T follicular helper cell (primary cell): ENCODE data around the gene ADGRL1.
"Not testable (repeated sequence)": the region's sequence is repeated elsewhere in the genome, so short reads cannot be mapped to it uniquely, and the experiment has no call there.

Experiments used
- DNase-seq: peaks from one replicate; pipeline ENCODE4 v3.0.0-alpha.2; 2020; ENCODE audit warnings: low read depth

The ADGRL1 gene

DNA sequence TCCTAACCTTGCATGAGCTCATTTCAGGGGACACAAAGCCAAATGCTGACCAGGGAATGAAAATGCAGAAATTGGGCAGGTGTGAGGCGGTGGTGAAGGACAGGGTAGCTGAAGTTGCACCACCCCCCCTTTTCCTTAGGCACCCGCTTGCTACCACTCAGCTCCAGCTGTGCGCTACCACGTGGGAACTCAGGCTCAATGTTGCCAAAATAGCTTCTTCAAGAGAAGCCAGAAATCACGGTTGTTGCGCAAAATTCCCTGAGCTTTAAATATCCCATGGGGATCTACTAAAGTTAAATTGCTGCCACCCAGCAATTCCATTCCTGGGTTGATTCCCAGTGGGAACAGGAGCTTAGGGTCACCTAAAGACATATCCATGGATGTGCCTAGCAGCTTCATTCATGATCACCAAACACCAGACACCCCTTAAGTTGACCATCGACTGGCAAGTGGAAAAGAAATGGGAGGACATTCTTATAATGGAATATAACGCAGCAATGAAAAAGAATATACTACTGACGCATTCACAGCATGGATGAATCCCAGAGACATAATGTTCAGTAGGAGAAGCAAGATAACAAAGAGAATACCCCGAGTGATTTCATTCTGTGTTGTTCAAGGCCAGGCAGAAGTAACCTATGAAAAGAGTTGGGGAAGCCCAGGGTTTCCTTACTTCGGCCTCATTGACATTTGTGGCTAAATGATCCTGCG is 12.8 kb upstream of the ADGRL1 start:
- no peak for DNase-seq

DNA sequence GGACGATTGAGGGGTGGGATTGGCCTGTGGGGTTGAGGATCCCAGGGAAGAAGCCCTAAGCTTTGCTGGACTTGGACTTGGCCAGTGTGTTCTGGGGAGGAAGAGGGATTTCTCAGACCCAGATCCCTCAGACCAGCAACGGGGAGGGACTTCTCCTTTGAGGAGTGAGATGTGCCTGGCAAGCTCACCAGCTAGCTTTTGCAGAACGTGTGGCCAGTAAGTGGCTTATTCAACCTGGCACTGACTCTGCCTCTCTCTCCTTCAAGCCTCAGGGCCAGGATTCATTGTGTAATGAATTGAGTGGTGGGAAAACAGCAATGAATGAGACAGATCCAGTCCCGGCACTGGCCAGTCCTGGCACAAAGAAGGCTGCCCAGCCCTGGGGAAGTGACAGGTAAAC is 11.9 kb upstream of the ADGRL1 start:
- DNase-seq, result not testable (repeated sequence)

DNA sequence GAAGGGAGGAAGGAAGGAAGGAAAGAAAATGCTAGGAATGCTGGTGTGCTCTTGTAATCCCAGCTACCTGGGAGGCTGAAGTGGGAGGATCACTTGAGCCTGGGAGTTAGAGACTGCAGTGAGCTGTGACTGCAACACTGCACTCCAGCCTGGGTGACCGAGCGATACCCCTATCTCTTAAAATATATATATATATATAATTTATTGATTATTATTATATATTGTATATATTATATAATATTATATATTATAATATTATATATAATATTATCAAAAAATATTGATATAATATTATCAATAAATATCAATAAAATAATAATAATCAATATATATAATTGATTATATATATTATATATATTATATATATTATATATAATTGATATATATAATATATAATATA is 8.6 kb upstream of the ADGRL1 start:
- no peak for DNase-seq

DNA sequence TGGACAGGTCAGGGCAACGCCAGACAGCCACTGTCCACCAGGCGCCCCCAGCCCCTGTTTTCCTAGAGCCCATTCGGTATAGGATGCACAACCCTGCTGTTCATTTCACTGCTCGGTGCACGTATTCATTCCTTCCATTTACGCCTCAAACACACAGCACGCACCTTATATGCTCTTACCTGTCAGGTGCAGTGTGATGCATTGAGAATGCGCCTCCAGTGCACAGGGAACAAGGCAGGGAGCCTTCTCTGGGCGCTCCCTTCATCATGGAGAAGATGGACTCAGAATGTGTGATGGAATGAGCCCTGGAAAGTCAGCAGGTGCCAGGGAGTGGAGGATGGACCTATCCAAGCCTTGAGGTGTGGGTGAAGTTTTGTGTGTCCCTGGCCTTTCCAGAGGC is 4.2 kb upstream of the ADGRL1 start:
- DNase-seq, result not testable (repeated sequence)

DNA sequence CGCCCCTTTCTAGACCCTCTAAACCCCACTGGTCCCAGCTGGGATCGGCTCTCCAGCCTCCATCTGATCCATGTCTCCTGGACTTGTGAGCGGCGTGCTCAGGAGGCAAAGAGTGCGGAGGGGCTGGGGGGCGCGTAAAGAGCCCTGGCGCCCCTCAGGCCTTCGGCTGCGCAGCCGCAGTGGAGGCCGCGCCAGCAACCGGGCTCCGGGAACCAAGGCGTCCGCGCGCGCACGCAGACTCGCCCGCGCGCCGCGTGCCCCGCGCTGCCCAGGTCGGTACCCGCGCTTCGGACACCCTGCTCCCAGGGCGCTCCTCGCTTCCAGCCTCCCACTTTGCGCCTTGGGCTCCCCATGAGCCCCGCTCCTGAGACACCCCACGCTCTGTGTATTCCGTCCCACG is 3.4 kb upstream of the ADGRL1 start:
- DNase-seq, result not testable (repeated sequence)

DNA sequence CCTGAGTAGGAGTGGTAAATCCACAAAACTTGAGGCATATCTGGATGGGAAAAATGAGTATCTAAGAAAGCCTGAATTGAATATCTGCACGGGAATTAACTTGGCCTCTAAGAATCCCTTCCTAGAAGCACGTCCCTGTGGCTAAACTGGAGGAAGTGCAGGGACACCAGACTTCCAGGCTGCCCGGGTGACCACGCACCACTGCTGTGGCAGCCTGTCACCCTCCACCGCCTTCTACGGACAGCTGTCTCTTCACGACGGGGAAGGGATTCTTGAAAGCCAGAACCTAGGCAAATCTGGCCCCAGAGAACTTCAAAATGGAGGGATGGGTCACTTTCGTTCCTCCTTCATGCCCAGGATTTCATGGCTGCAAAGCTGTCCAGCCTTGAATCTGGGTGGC is 2.5 kb upstream of the ADGRL1 start:
- not testable (repeated sequence) for DNase-seq

DNA sequence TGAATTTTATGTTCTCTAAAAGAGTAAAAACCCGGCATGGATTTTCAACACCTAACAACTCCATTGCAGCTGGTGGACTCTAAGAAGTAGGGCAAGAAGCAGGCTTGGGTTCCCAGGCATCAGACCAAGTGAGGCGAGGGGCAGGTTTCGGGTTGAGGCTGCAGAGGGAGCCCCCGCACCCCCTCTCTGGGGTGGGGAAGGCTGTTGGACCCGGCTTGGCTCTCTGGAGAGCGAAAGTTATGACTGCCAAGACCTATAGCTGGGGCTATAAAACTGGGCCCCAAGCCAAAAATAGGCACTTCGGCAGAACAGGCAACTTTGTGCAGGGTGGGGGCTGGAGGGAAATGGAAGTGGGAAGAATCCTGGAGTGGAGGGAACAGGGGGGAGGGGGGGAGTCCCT is 1.8 kb upstream of the ADGRL1 start:
- not testable (repeated sequence) for DNase-seq

DNA sequence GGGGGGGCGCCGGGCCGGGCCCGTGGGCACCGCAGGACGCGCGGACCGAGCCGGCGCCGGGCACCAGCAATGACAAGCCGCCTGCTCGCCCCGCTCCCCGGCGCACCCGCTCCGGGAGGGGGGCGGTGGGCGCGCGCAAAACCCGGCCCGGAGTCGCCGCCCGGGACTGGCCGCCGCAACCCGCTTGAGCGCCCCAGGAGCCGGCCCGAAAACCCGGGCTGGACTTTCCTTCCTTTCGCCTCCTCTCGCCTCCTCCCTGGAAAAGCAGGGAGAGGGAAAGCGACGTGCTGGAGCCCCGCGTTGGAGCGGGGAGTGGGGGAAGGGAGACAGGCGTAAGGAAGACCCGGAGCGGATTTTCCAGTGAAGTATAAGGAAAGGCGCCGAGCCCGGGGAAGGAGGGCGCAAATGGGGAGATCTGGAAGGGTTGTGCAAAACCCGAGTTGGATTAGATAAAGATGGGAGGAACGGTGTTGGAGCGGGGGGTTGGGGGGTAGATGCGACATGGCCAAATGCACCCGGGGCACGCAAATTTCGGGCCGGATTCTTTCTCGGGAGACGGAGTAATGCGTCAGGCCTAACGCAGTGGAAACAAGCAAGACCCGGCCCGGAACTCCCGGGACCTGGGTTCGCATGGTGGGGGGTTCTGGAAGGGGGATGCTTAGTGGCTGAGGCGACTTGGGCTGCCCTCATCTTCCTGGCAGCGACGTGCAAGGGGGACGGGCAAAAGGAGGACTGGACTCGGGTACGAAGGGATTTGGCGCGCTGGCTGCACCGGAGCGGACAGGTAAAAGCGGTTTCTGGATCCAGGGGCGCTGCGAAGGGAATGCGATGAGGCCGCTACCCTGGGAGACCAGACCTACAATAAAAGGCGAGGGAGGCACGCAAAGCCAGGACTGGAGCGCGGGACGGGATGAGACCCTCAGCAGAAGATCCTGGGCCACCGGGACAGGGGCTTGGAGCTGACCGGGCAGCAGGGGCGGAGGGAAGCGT is 1.1 kb upstream of the ADGRL1 start:
- DNase-seq, result peak; percentile 82

DNA sequence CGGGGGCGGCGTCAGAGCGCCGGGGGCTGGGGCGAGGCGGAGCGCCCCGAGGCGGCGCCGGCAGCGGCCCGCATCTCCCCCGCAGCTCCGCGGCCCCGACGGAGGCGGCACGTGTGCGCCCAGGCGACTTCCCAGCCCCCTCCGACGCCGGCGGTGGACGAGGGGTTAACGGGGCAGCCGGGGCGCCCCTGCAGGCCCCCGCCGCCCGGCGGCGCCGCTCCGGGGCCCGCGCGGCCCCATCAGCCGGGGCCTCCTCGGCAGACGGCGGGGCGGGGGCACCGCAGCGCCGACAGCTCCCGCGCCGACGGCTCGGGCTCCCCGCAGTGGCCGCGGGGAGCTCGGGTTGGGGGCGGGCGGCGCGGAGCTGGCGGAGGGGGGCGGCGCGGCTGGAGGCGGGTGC is 339 bp upstream of the ADGRL1 start:
- peak; percentile 16 for DNase-seq

DNA sequence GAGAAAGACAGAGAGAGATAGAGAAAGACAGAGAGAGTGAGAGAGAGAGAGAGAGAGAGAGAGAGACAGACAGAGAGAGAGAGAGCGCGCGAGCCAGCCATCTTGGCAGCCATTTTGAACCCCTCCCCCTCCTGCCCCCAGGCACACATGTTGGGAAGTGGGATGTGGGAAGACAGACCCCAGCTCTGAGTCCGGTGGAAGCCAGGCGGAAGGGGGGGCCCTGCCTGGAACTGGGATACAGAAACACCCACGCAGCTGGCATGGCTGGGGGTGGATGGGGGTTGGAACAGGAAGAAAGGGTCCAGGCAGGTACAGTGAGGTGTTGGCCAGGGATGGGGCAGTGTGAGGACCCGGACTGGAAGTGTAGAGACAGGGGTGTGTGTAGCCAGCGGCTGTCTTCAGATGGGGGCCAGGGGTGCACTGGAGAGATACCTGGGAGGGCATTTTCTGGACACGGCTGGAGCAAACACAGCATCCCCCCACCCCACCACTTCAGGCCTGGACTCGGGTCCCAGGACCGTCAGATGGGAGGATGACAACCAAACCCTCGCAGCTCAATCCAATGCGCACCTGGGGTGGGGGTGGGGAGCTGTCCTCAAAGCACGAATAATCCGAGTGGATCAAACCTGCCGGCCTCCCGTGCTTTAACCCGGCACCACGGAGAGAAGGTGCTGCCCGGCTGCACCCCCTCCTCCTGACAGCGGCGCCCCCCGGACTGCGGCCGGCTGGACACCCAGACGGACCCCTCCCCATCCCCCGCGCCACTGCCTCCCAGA is 1.1 kb downstream of the ADGRL1 start:
- DNase-seq, result not testable (repeated sequence)

DNA sequence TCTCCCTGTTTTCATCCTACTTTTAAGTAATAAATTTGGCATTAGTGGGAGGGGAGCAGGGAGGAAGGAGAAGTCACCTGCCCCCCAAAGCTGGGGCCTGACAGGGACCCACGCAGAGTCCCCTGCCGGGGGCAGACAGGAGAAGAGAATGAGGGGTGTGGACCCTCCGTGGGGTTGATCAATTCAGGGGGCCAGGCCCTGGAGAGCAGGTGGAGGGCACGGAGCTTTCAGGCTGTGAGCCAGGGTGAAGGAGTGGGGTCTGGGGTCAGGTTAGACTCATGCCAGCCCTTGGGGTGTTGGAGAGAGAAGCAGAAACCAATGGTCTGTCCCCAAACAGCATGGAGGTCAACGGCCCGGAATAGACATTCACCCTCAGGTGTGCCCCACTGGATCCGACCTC is 1.8 kb downstream of the ADGRL1 start:
- DNase-seq, result not testable (repeated sequence)

DNA sequence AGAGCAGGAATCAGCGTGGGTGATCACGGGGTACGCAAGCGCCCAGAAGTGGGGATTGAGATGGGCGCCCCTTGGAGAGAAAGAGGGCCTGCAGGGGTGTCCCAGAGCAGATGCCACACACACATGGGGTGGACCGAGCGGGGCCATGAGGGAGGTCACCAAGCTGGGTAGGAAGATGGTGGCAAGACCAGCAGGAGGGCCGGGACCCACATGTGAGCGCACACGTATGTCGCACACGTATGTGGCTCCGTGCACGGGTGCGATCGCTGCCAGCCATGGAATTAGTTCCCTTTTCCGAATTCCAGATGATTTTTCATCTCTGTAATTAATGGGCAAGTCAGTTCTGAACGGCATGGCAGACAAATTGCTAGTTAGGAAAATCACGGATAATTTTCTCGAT is 2.2 kb downstream of the ADGRL1 start:
- DNase-seq, result not testable (repeated sequence)

DNA sequence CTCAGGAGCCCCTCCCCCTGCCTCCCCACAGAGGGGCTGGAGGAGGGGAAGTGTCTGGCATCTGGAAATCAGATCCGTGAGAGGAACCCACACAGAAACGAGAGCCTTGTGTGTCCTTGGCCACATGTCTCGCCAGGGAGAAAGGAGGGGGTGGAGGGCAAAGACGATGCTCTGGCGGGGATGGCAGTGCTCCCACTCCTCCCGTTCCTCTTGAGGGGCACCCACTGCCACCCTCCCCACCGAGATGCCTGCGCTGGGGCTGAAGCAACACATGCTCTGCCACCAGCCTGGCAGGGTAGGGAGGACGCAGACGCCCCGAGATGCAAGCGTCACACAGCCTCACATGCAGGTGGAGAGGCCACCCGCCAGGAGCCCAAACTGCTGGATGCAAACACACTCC is 2.8 kb downstream of the ADGRL1 start:
- no peak for DNase-seq

DNA sequence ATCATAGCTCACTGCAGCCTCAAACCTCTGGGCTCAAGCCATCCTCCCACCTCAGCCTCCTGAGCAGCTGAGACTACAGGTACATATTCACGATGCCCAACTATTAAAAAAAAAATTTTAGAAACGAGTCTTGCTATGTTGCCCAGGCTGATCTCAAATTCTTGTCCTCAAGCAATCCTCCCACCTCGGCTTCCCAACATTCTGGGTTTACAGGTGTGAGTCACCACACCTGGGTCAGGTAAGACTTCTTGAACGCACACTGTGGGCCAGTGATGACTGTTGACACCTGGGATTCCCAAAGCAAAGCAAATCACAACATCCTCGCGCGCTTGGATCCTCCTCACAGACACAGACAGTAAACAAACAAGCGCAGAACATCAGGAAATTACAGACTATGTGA is 4.5 kb downstream of the ADGRL1 start:
- not testable (repeated sequence) for DNase-seq

DNA sequence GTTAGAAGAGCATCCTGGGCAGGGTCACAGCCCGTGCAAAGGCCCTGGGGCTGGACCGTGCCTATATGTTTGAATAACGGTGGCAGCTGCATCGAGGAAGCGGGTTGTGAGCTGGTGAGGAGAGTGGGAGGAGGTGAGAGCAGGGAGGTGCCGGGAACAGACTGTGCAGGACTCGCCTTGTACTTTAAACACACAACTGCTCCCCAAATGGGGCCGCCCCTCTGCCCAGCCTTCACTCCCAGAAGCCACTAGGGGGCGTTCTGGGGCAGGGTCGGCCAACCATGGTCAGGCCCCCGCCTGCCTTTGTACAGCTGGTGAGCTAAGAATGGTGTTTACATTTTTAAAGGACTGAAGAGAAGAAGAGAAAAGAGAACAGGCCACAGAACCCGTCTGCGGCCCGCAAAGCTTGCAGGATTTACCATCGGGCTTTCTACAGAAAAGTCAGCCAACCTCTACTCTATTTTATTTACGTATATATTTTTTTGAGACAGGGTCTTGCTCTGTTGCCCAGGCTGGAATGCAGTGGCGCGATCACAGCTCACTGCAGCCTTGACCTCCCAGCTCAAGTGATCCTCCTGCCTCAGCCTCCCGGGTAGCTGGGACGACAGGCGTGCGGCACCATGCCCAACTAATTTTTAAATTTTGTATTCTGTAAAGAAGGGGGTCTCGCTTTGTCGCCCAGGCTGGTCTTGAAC is 5.7 kb downstream of the ADGRL1 start:
- peak; percentile 23 for DNase-seq

DNA sequence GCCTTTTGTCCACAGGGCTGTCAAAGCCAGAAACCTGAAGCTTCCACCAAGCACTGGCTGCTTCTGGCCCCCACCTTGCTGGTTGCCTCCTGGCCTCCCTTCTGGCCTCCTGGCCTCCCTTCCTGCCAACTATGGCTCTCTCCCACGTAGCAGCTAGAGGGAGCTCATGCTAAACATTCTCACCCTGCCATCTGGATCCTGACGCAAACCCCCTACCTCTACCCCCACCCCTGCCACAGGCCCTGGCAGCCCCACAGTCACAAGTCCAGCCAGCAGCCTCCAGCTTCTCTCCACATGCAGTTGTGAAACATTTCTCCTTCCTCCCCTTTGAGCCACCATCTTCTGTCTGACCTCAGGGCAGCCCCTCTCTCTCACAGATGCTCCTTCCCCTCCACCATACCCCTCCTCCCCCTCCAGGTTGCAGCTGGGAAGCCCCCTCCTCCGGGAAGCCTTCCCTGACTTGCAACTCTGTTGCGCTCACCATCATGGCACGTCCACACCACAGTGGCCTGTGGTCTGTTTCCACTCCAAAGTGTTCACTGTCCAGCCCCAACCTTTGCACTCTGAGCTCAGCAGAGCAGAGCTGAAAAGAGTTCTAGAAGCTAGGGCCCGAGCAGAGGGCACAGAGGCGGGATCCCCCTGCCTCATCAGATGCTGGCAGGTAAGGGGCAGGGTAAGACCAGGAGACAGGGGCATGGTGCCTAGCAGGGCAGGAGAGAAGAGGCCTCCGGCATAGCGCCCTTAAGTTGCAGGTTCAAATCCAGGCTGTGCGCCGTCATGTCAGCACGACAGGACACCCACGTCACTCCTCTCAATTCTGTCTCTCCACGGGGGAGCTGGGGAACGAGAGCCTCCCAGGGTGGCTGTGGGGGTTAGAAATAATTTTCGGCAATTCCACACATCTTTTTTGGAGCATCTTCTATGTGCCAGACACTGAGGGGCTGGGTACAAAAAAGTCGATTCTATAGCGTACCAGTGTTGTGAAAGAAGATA is 7.3 kb downstream of the ADGRL1 start:
- DNase-seq, result no peak

DNA sequence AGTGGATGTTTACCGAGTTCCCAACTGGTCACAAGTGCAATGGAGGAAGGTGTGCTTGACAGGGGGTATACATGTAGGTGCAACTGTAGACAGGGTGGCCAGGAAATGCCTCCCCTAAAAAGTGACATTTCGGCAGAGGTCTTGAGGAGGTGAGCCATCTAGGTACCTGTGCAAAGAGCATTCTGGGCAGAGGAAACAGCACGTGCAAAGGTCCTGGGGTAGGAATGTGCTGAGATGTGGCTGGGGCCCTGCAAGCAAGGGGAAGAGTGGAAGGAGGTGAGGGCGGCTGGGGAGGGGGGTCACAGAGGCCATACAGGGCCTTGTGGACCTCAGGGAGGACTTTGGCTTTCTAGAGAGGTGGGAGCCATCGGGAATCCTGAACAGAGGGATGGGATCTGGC is 8.1 kb downstream of the ADGRL1 start:
- no peak for DNase-seq

DNA sequence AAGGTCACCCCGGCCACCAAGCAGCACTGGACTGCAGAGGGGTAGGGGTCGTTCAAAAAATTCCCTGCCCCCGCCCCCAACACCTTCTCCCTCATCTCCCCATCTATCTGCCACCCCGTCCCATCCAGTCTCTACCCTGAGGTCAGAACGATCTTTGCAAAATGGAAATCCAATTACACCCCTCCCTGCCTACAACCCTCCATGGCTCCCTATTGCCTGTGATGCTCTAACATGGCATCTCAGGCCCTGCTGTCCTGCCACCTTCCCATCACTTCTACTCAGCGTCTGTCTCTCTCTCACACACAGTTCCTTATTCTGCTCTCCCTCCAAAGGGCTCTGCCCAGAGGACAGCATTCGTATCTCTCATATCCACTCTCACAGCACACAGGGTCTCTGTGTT is 8.7 kb downstream of the ADGRL1 start:
- DNase-seq, result not testable (repeated sequence)

DNA sequence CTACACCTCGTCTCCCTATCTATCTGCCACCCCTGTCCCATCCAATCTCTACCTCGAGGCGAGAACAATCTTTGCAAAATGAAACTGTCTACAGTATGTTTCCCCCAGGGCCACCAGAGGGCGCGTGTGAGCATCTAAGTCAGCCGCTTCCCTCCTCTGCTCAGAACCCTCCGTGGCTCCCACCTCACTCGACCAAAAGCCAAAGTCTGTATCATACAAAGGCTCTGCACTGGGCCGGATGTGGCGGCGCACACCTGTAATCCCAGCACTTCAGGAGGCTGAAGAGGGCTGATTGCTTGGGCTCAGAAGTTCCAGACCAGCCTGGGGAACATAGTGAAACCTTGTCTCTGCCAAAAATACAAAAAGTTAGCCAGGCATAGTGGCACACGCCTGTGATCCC is 9.9 kb downstream of the ADGRL1 start:
- peak; percentile 71 for DNase-seq

DNA sequence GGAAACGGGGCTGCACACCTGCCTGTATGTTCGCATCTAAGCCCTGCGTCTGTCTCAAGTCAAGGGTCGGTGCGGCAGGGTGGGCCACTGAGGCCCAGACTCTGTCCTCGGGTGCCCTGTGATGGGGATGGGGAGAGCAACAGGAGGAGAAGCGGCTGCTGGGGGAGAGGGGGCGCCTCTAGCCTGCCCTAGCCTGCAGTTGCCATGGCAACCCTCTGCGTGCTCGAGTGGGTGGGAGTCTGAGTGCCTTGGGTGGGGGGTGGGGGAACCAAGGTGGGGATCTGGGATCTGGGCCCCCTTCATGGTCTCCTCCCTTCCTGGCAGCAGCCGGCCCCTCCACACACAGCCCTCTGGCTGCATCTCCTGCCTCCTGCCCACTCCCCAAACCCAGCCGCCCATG is 10.8 kb downstream of the ADGRL1 start:
- DNase-seq, result not testable (repeated sequence)
